ENCODE measurements around the gene SLIT1. TPM values are rescaled to one million over a fixed set of nuclear protein-coding genes. Genes with fewer than 3 reads are reported as not detected.

SLIT1 gene
- total and polyA plus RNA-seq, 8 donors, result 0.20 to 7.0 (median 3.7) TPM

DNA sequence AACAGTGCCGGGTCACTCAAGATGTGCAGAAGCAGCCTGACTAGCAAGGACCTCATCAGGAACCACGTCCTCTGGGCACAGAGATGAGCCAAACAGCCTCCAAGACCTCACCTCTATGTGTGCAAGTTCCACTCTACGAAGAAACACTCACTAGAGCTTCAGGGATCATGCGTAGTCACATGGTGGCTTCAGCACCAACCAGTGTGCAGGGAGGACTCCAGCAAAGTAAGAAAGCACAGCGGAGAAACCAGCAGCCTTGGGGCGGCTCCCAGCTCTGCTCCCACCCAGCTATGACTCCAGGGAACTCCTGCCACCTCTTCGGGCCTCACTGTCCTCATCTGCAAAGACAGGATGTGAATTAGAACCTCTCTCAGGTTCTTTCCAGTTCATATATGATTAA, 58.2 kb downstream of the SLIT1 start:
- TF ChIP-seq, protein P1, sequence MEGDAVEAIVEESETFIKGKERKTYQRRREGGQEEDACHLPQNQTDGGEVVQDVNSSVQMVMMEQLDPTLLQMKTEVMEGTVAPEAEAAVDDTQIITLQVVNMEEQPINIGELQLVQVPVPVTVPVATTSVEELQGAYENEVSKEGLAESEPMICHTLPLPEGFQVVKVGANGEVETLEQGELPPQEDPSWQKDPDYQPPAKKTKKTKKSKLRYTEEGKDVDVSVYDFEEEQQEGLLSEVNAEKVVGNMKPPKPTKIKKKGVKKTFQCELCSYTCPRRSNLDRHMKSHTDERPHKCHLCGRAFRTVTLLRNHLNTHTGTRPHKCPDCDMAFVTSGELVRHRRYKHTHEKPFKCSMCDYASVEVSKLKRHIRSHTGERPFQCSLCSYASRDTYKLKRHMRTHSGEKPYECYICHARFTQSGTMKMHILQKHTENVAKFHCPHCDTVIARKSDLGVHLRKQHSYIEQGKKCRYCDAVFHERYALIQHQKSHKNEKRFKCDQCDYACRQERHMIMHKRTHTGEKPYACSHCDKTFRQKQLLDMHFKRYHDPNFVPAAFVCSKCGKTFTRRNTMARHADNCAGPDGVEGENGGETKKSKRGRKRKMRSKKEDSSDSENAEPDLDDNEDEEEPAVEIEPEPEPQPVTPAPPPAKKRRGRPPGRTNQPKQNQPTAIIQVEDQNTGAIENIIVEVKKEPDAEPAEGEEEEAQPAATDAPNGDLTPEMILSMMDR (IDR thresholded peaks at IDR 0.05), result no peak
- H3K9me3 ChIP-seq, result no peaks in the 10 kb centered on the region

DNA sequence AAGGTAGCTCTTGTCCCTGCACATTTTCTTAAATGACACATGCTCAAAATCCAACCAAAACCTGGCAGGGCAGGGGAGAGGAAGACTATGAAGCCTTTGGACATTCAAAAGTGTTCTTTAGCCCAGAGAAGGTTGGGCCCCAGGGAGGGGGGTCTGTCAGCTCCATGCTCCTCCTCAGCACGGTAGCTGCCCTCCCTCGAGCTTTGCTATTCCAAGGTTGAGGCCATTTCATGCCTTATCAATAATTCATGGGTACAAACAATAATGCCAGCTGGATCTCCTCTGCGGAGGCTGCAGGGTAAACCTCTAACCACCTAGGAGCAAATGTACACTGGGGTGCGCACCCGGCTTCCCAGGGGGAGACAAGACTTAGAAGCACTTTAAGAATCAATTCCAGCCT, 61.5 kb downstream of the SLIT1 start:
- no peak for ATAC-seq
- no peaks in the 10 kb centered on the region for H3K9me3 ChIP-seq
- intact Hi-C loops (cut with DNase I), result no loop called here
- no peak for DNase-seq
- no peak overlapping the region for H3K4me3 ChIP-seq
- no peaks in the 10 kb centered on the region for H3K36me3 ChIP-seq
- no peaks in the 10 kb centered on the region for H3K27me3 ChIP-seq
- TF ChIP-seq, protein P1 (IDR thresholded peaks at IDR 0.05), result no peak
- no peaks in the 10 kb centered on the region for H3K4me1 ChIP-seq
- H3K27ac ChIP-seq, result no peak overlapping the region

More for the DNA sequence above, 58.2 kb downstream of the SLIT1 start:
- intact Hi-C loops (cut with DNase I), result no loop called here
- DNase-seq (no peak), ATAC-seq (no peak)
- Histone ChIP-seq H3K27me3 (no peaks in the 10 kb centered on the region), H3K36me3 (no peaks in the 10 kb centered on the region), H3K27ac (no peak overlapping the region), H3K4me1 (no peaks in the 10 kb centered on the region), H3K4me3 (no peak overlapping the region)

DNA sequence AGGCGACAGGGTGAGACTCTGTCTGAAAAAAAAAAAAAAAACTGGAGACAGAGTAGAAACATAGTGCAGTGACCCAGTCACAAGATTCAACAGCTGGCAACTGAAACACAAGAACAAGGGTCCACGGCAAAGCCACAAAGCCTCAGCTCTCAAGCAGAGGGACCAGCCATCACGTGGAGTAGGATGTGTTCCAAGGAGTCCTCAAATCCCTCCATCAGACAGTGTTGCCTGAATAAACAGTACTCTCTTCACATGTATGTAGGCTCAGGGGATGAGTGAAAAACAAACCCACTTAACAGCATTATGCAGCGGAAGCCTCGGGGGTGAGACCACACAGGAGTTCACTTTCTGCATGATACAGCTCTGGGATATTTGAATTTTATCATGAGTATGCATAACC, 62.0 kb downstream of the SLIT1 start:
- H3K4me3 ChIP-seq, result no peak overlapping the region
- no peaks in the 10 kb centered on the region for H3K9me3 ChIP-seq
- no peak overlapping the region for H3K27ac ChIP-seq
- no peaks in the 10 kb centered on the region for H3K36me3 ChIP-seq
- TF ChIP-seq, protein P1 (IDR thresholded peaks at IDR 0.05), result no peak
- no peaks in the 10 kb centered on the region for H3K4me1 ChIP-seq
- H3K27me3 ChIP-seq, result no peaks in the 10 kb centered on the region
- ATAC-seq, result no peak
- DNase-seq, result no peak
- intact Hi-C loops (cut with DNase I), result no loop called here

DNA sequence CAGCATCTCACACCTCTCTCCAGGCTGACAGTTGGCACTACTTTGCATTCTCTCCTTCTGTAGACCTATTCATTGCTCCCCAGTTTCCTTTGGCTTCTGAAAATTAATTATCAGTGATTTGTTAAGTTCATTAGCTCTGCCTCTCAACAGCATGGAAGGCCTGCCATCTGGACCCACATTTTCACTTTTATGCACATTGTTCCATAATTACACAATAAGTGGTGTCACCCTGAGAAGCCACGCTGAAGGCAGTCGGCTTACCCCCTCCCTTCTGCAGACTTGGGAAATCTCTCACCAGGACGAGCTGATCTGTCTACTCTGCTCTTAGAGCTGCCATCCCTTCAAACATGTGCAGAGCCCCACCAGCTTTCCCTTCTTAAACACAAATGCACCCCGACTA, 64.7 kb downstream of the SLIT1 start:
- Histone ChIP-seq H3K4me1 (no peaks in the 10 kb centered on the region), H3K9me3 (no peaks in the 10 kb centered on the region), H3K4me3 (no peak overlapping the region), H3K27me3 (no peaks in the 10 kb centered on the region), H3K27ac (no peak overlapping the region), H3K36me3 (no peaks in the 10 kb centered on the region)
- DNase-seq, result no peak
- TF ChIP-seq, protein P1 (IDR thresholded peaks at IDR 0.05), result no peak
- intact Hi-C loops (cut with DNase I), result no loop called here
- no peak for ATAC-seq

DNA sequence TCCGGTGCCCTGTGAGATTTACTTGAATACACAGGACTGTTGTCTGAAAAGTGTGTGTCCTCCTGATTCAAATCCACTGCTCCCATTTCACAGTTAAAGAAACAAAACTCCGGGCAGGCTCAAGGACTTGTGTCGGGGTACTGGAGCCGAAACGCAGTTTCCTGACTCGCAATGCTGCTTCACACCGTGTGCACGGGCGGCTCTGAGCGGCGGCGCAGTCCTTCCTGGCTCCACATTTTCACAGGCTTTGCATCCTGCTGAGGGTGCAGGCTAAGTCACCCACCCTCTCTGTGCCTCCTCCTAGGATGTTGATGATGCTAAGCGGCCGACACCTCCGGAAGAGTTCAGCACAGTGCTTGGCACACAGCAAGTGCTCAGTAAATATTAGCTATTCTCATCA, 65.4 kb downstream of the SLIT1 start:
- Histone ChIP-seq H3K27ac (no peak overlapping the region), H3K27me3 (no peaks in the 10 kb centered on the region), H3K36me3 (no peaks in the 10 kb centered on the region), H3K4me3 (no peak overlapping the region), H3K4me1 (no peaks in the 10 kb centered on the region), H3K9me3 (no peaks in the 10 kb centered on the region)
- TF ChIP-seq, protein P1 (IDR thresholded peaks at IDR 0.05), result no peak
- ATAC-seq (no peak), DNase-seq (no peak)
- intact Hi-C loops (cut with DNase I), result no loop called here
